Lower leg skin (tissue), 3 donors: Measurements from ENCODE around the gene GHR.

ENCODE experiments used
- CTCF ChIP-seq, 3 donors: fragments of 450-650 bp; IDR thresholded peaks; one replicate each; pipeline ENCODE4 v1.5.1; 2016; ENCODE audit warnings: antibody characterized with exemption in 3 of 3, mild to moderate bottlenecking in 3 of 3, moderate library complexity in 2 of 3
- POLR2A ChIP-seq, 2 donors: fragments of 450-650 bp; IDR thresholded peaks; one replicate each; pipeline ENCODE4 v1.6.1; 2016 to 2017; ENCODE audit warnings: antibody characterized with exemption in 2 of 2, mild to moderate bottlenecking in 1 of 2, moderate library complexity in 1 of 2

GRCh38 chr5:42634575-42634974 is 211.3 kb downstream of the GHR start:
- no peak for TF ChIP-seq CTCF (IDR thresholded peaks at IDR 0.05)
- no peak for TF ChIP-seq POLR2A (IDR thresholded peaks at IDR 0.05)
